MM.1S (cell line): ENCODE results near the gene ZNF574.

Source experiments
- CTCF ChIP-seq: fragments of 300-600 bp; sonication (generic); IDR thresholded peaks from 2 replicates; pipeline ENCODE4 v1.5.1; 2016; ENCODE audit warnings: antibody characterized with exemption, low read length, mixed read lengths
- EZH2 ChIP-seq: fragments of 300-600 bp; sonication (generic); optimal IDR thresholded peaks from 2 replicates; pipeline ENCODE3; 2017; ENCODE audit warnings: low read depth, mild to moderate bottlenecking, antibody characterized with exemption, low read length, mixed read lengths

GRCh38 chr19:42088471-42089190 lies 12.7 kb downstream of the ZNF574 start:
- no peak for TF ChIP-seq EZH2
- no peak for TF ChIP-seq CTCF
